ENCODE data around the gene SFMBT1.

The SFMBT1 gene

GRCh38 chr3:53073553-53074365 is 27.9 kb upstream of the SFMBT1 start:
- Histone ChIP-seq H4K20me1 (ENCODE audit: low read depth, low read length) (no peaks in the 10 kb centered on the region), H3K4me2 (ENCODE audit: low read depth, low read length, poor library complexity, severe bottlenecking) (peak overlapping the region; percentile 90), H3K9ac (ENCODE audit: low read length) (peak overlapping the region; percentile 66), H3K9me2 (replicated peaks; ENCODE audit: insufficient read depth, low read length) (no peaks in the 10 kb centered on the region), H3K27me3 (ENCODE audit: low read length) (no peaks in the 10 kb centered on the region), H3K9me3 (ENCODE audit: insufficient read depth, low read length) (no peaks in the 10 kb centered on the region), H3F3A (ENCODE audit: insufficient read depth) (0 out of 2 replicates have a peak, but pooled peaks cover 3% of the 10 kb centered on the region), H3K4me3 (ENCODE audit: insufficient read depth, low read length, poor library complexity, severe bottlenecking) (peak overlapping the region; percentile 55), H2AFZ (ENCODE audit: low read depth, low read length, severe bottlenecking) (peak overlapping the region; percentile 100), H3K27ac (ENCODE audit: low read depth, low read length) (no peak overlapping the region), H3K36me3 (ENCODE audit: low read length) (no peaks in the 10 kb centered on the region), H3K79me2 (ENCODE audit: insufficient read depth, low read length) (no peaks in the 10 kb centered on the region)
- TF ChIP-seq CTCF (IDR thresholded peaks at IDR 0.05; ENCODE audit: insufficient read depth, low read length, poor library complexity, severe bottlenecking) (no peak), EZH2phosphoT487 (conservative IDR thresholded peaks at IDR 0.05; ENCODE audit: low read length) (no peak)

- Histone ChIP-seq H3K27ac (ENCODE audit: low read depth, low read length) (no peak overlapping the region; the same call in 1 of the 2 replicates), H3K79me2 (ENCODE audit: insufficient read depth, low read length) (no peaks in the 10 kb centered on the region), H3K36me3 (ENCODE audit: low read length) (no peaks in the 10 kb centered on the region), H3K4me3 (ENCODE audit: insufficient read depth, low read length, poor library complexity, severe bottlenecking) (peak overlapping the region; percentile 55), H3K9me3 (ENCODE audit: insufficient read depth, low read length) (no peaks in the 10 kb centered on the region), H3K9ac (ENCODE audit: low read length) (peak overlapping the region; percentile 66), H3K27me3 (ENCODE audit: low read length) (no peaks in the 10 kb centered on the region), H3K4me2 (ENCODE audit: low read depth, low read length, poor library complexity, severe bottlenecking) (peak overlapping the region; percentile 90), H4K20me1 (ENCODE audit: low read depth, low read length) (no peaks in the 10 kb centered on the region), H3F3A (ENCODE audit: insufficient read depth) (0 out of 2 replicates have a peak, but pooled peaks cover 3% of the 10 kb centered on the region), H3K9me2 (replicated peaks; ENCODE audit: insufficient read depth, low read length) (no peaks in the 10 kb centered on the region), H2AFZ (ENCODE audit: low read depth, low read length, severe bottlenecking) (peak overlapping the region; percentile 100)
- TF ChIP-seq CTCF (IDR thresholded peaks at IDR 0.05; ENCODE audit: insufficient read depth, low read length, poor library complexity, severe bottlenecking) (peak; percentile 94), EZH2phosphoT487 (conservative IDR thresholded peaks at IDR 0.05; ENCODE audit: low read length) (no peak)
These were observed 27.0 kb upstream of the SFMBT1 start for GRCh38 chr3:53072653-53073552.

GRCh38 chr3:53071882-53072431 is 26.1 kb upstream of the SFMBT1 start:
- Histone ChIP-seq H4K20me1 (ENCODE audit: low read depth, low read length) (no peaks in the 10 kb centered on the region), H3K4me3 (ENCODE audit: insufficient read depth, low read length, poor library complexity, severe bottlenecking) (no peak overlapping the region), H3K36me3 (ENCODE audit: low read length) (no peaks in the 10 kb centered on the region), H2AFZ (ENCODE audit: low read depth, low read length, severe bottlenecking) (peak overlapping the region; percentile 100), H3K79me2 (ENCODE audit: insufficient read depth, low read length) (no peaks in the 10 kb centered on the region), H3K9me3 (ENCODE audit: insufficient read depth, low read length) (no peaks in the 10 kb centered on the region), H3K9me2 (replicated peaks; ENCODE audit: insufficient read depth, low read length) (no peaks in the 10 kb centered on the region), H3F3A (ENCODE audit: insufficient read depth) (0 out of 2 replicates have a peak, but pooled peaks cover 3% of the 10 kb centered on the region), H3K4me2 (ENCODE audit: low read depth, low read length, poor library complexity, severe bottlenecking) (peak overlapping the region; percentile 90), H3K27me3 (ENCODE audit: low read length) (no peaks in the 10 kb centered on the region), H3K27ac (ENCODE audit: low read depth, low read length) (no peak overlapping the region), H3K9ac (ENCODE audit: low read length) (peak overlapping the region; percentile 66)
- no peak for TF ChIP-seq EZH2phosphoT487 (conservative IDR thresholded peaks at IDR 0.05; ENCODE audit: low read length)
- no peak for TF ChIP-seq CTCF (IDR thresholded peaks at IDR 0.05; ENCODE audit: insufficient read depth, low read length, poor library complexity, severe bottlenecking)

Measured in SU-DHL-6 (cell line).